H1 (cell line): ENCODE measurements around the gene FBXO30. TPM values are rescaled to one million over a fixed set of nuclear protein-coding genes. Genes with fewer than 3 reads are reported as not detected.

Experiments used
- CTCF ChIA-PET: fragments of 300-600 bp; sonication (Branson Sonifier 250); formaldehyde crosslinking; loops from one replicate; lab custom pipeline; 2021; ENCODE audit not compliant: partially characterized antibody; lab: Charles Lee
- POLR2A ChIA-PET: fragments of 300-600 bp; sonication (Branson Sonifier 250); formaldehyde crosslinking; loops from one replicate; lab custom pipeline; 2021; ENCODE audit warnings: inconsistent platforms; ENCODE audit not compliant: partially characterized antibody; lab: Charles Lee
- DNase-seq, 2 experiments: peaks; one replicate each; pipeline versions ENCODE4 v3.0.0 to v3.0.0-alpha.2; 2010 to 2022; ENCODE audit warnings: low spot score in 2 of 2, low read depth in 1 of 2, mixed read lengths in 1 of 2
- FAIRE-seq: peaks from 2 replicates; lab custom pipeline; 2011; peaks lifted over from hg19 to GRCh38; lab: Jason Lieb, UNC
- H2AFZ ChIP-seq: 2 replicates; pipeline ENCODE4 v1.8.1; 2012; ENCODE audit warnings: low read length, inconsistent platforms
- H2AK5ac ChIP-seq: 2 replicates; pipeline ENCODE4 v1.6.1; 2013; ENCODE audit warnings: low read depth, low read length
- H2BK120ac ChIP-seq: replicated peaks from 2 replicates; pipeline ENCODE3; 2013; ENCODE audit warnings: low read depth, low read length, inconsistent platforms
- H2BK12ac ChIP-seq: 2 replicates; pipeline ENCODE4 v1.6.1; 2013; ENCODE audit warnings: low read depth, low read length
- H2BK15ac ChIP-seq: 2 replicates; pipeline ENCODE4 v1.6.1; 2013; ENCODE audit warnings: low read length
- H2BK20ac ChIP-seq: 2 replicates; pipeline ENCODE4 v1.6.1; 2013; ENCODE audit warnings: low read length
- H2BK5ac ChIP-seq: 2 replicates; pipeline ENCODE4 v1.6.1; 2013; ENCODE audit warnings: low read depth, low read length
- H3K14ac ChIP-seq: 2 replicates; pipeline ENCODE4 v1.6.1; 2013; ENCODE audit warnings: inconsistent platforms; ENCODE audit not compliant: insufficient read length
- H3K18ac ChIP-seq: 2 replicates; pipeline ENCODE4 v1.6.1; 2013; ENCODE audit warnings: low read length; ENCODE audit errors: extremely low read depth
- H3K23ac ChIP-seq: 2 replicates; pipeline ENCODE4 v1.6.1; 2013; ENCODE audit warnings: inconsistent platforms; ENCODE audit not compliant: insufficient read length
- H3K23me2 ChIP-seq: 2 replicates; pipeline ENCODE4 v1.6.1; 2013; ENCODE audit warnings: low read depth, low read length
- H3K27ac ChIP-seq: 2 replicates; pipeline ENCODE4 v1.6.1; 2011; ENCODE audit warnings: low read depth, low read length, inconsistent platforms
- H3K27me3 ChIP-seq, 4 experiments: replicated peaks in 1 of 4; 1 replicate in 1 of 4; 2 replicates in 3 of 4; pipeline versions ENCODE4 v1.6.1 to v1.8.1; 2011 to 2013; ENCODE audit warnings: low read length in 3 of 4, mild to moderate bottlenecking in 3 of 4, inconsistent platforms in 2 of 4, mixed read lengths in 2 of 4, moderate library complexity in 1 of 4; ENCODE audit not compliant: control insufficient read depth in 3 of 4, insufficient read depth in 3 of 4; ENCODE audit errors: extremely low read depth in 1 of 4
- H3K36me3 ChIP-seq, 4 experiments: 2 replicates each; pipeline versions ENCODE4 v1.6.1 to v1.8.1; 2011 to 2013; ENCODE audit warnings: mild to moderate bottlenecking in 4 of 4, low read length in 3 of 4, moderate library complexity in 2 of 4, control low read depth in 1 of 4, inconsistent platforms in 1 of 4; ENCODE audit not compliant: insufficient read depth in 4 of 4, control insufficient read depth in 2 of 4
- H3K4ac ChIP-seq: replicated peaks from 2 replicates; pipeline ENCODE3; 2013; ENCODE audit warnings: low read length, low read depth, mixed read lengths, inconsistent platforms; ENCODE audit not compliant: insufficient read length
- H3K4me1 ChIP-seq, 4 experiments: replicated peaks in 1 of 4; 1 replicate in 1 of 4; 2 replicates in 3 of 4; pipeline versions ENCODE4 v1.6.1 to v1.8.1; 2011 to 2013; ENCODE audit warnings: low read length in 3 of 4, inconsistent platforms in 2 of 4, mixed read lengths in 1 of 4; ENCODE audit not compliant: insufficient read depth in 4 of 4, control insufficient read depth in 3 of 4
- H3K4me2 ChIP-seq, 2 experiments: 2 replicates each; pipeline versions ENCODE4 v1.6.1 to v1.8.1; 2011 to 2013; ENCODE audit warnings: low read depth in 2 of 2, low read length in 2 of 2, control low read depth in 1 of 2, inconsistent platforms in 1 of 2, mild to moderate bottlenecking in 1 of 2; ENCODE audit not compliant: insufficient read depth in 1 of 2
- H3K4me3 ChIP-seq, 4 experiments: fragments of 200-600, 300-600 bp in 1 of 4; sonication (generic), shearing (Covaris generic), sonication (Bioruptor Twin) in 1 of 4; 2 replicates each; pipeline versions ENCODE4 v1.5.1 to v1.8.1; 2011 to 2016; ENCODE audit warnings: low read length in 4 of 4, low read depth in 3 of 4, control low read depth in 2 of 4, inconsistent platforms in 2 of 4, mild to moderate bottlenecking in 2 of 4, mixed read lengths in 1 of 4, moderate library complexity in 1 of 4; ENCODE audit not compliant: insufficient read depth in 2 of 4; ENCODE audit errors: extremely low read depth in 1 of 4
- H3K56ac ChIP-seq: replicated peaks from 2 replicates; pipeline ENCODE3; 2013; ENCODE audit warnings: low read depth, mild to moderate bottlenecking, mixed read lengths, low read length, inconsistent platforms; ENCODE audit not compliant: insufficient read length
- H3K79me1 ChIP-seq: 2 replicates; pipeline ENCODE4 v1.6.1; 2013; ENCODE audit warnings: low read depth, low read length, control low read depth
- H3K79me2 ChIP-seq, 2 experiments: 2 replicates each; pipeline versions ENCODE4 v1.6.1 to v1.8.1; 2012 to 2013; ENCODE audit warnings: low read length in 2 of 2, mild to moderate bottlenecking in 2 of 2, inconsistent platforms in 1 of 2; ENCODE audit not compliant: insufficient read depth in 2 of 2, control insufficient read depth in 1 of 2
- H3K9ac ChIP-seq, 4 experiments: replicated peaks in 1 of 4; 1 replicate in 1 of 4; 2 replicates in 3 of 4; pipeline versions ENCODE4 v1.6.1 to v1.8.1; 2011 to 2013; ENCODE audit warnings: low read depth in 3 of 4, low read length in 3 of 4, control low read depth in 2 of 4, mild to moderate bottlenecking in 2 of 4, moderate library complexity in 2 of 4, inconsistent platforms in 1 of 4; ENCODE audit errors: extremely low read depth in 1 of 4
- H3K9me3 ChIP-seq, 2 experiments: 2 replicates each; pipeline versions ENCODE4 v1.6.1 to v1.8.1; 2012 to 2013; ENCODE audit warnings: mild to moderate bottlenecking in 2 of 2, moderate library complexity in 2 of 2, control low read depth in 1 of 2, inconsistent platforms in 1 of 2, low read depth in 1 of 2, low read length in 1 of 2, mixed read lengths in 1 of 2; ENCODE audit not compliant: insufficient read depth in 2 of 2
- H4K20me1 ChIP-seq, 2 experiments: replicated peaks in 1 of 2; 2 replicates each; pipeline versions ENCODE3 to v1.8.1; 2011 to 2013; ENCODE audit warnings: inconsistent platforms in 2 of 2, low read length in 2 of 2, mild to moderate bottlenecking in 1 of 2; ENCODE audit not compliant: insufficient read depth in 2 of 2, control insufficient read depth in 1 of 2
- H4K5ac ChIP-seq: 2 replicates; pipeline ENCODE4 v1.6.1; 2013; ENCODE audit warnings: low read length, low read depth, mixed read lengths, inconsistent platforms; ENCODE audit not compliant: insufficient read length
- H4K8ac ChIP-seq: 2 replicates; pipeline ENCODE4 v1.8.0; 2013; ENCODE audit warnings: mild to moderate bottlenecking, moderate library complexity, low read length, inconsistent platforms; ENCODE audit not compliant: insufficient read depth; ENCODE audit errors: extremely low read depth
- H4K91ac ChIP-seq: replicated peaks from 2 replicates; pipeline ENCODE3; 2013; ENCODE audit warnings: low read length, mixed read lengths, inconsistent platforms; ENCODE audit not compliant: insufficient read length
- CHD1 ChIP-seq: IDR thresholded peaks from 2 replicates; pipeline ENCODE4 v1.6.1; 2012; ENCODE audit warnings: low read depth, low read length, improper control_type of control experiment
- CTCF ChIP-seq, 3 experiments: IDR thresholded peaks; 1 replicate in 2 of 3; 2 replicates in 1 of 3; pipeline versions ENCODE4 v1.5.1 to v1.6.1; 2011; ENCODE audit warnings: low read length in 3 of 3, mild to moderate bottlenecking in 3 of 3, inconsistent platforms in 2 of 3, low read depth in 1 of 3, moderate library complexity in 1 of 3; ENCODE audit not compliant: insufficient read depth in 1 of 3; ENCODE audit errors: control extremely low read depth in 1 of 3
- KDM4A ChIP-seq: IDR thresholded peaks from one replicate; pipeline ENCODE4 v1.7.1; 2012; ENCODE audit warnings: low read depth, mild to moderate bottlenecking, moderate library complexity, low read length, inconsistent platforms; ENCODE audit not compliant: severe bottlenecking
- POU5F1 ChIP-seq: IDR thresholded peaks from 2 replicates; pipeline ENCODE4 v1.6.1; 2011; ENCODE audit warnings: low read depth, mild to moderate bottlenecking, low read length, moderate library complexity
- TAF1 ChIP-seq: IDR thresholded peaks from 2 replicates; pipeline ENCODE4 v1.6.1; 2011; ENCODE audit warnings: mild to moderate bottlenecking, low read depth, low read length
- TCF12 ChIP-seq: IDR thresholded peaks from 2 replicates; pipeline ENCODE4 v1.6.1; 2011; ENCODE audit warnings: low read depth, mild to moderate bottlenecking, low read length
- WGBS, 2 experiments: shearing (Covaris generic) in 1 of 2; methylation state at CpG; one replicate each; pipeline versions ENCODE4 v1.1.6 to v1.1.7; 2013 to 2015; ENCODE audit warnings: low lambda C conversion rate in 2 of 2, mixed read lengths in 2 of 2, inconsistent platforms in 1 of 2, low coverage in 1 of 2, missing lambda C conversion rate in 1 of 2; ENCODE audit not compliant: insufficient replicate concordance in 2 of 2, insufficient coverage in 1 of 2, insufficient read length in 1 of 2; ENCODE audit errors: extremely low coverage in 1 of 2, missing lambda C conversion rate in 1 of 2; 5-methylcytosine and 5-hydroxymethylcytosine counted together
- polyA plus RNA-seq, 7 experiments: library from polyadenylated mRNA; depleted of rRNA in 3 of 7; stranded (reverse) in 5 of 7; unstranded in 2 of 7; fragments of >200 nt in 5 of 7; fragments of 200-250 nt in 2 of 7; gene quantifications; 1 replicate in 5 of 7; 2 replicates in 1 of 7; 4 replicates in 1 of 7; pipeline versions ENCODE4 v1.2.1 to v1.2.3, GENCODE V29; 2011 to 2013; ENCODE audit warnings: missing spikeins in 2 of 7, mixed read lengths in 2 of 7
- total RNA-seq: library from RNA; stranded (reverse); fragmentation: NEBNext Ultra II Directional; extraction: Animal tissue kit (Norgen Biotek cat#: 25700); gene quantifications from 2 replicates; pipeline ENCODE4 v1.2.1, GENCODE V29; 2021

The FBXO30 gene
- total and polyA plus RNA-seq, 2 of the 8 experiments (the other 6 are each of a cell fraction or from before 2014, with no cell fraction given) = 3.9 to 18.3 TPM

DNA sequence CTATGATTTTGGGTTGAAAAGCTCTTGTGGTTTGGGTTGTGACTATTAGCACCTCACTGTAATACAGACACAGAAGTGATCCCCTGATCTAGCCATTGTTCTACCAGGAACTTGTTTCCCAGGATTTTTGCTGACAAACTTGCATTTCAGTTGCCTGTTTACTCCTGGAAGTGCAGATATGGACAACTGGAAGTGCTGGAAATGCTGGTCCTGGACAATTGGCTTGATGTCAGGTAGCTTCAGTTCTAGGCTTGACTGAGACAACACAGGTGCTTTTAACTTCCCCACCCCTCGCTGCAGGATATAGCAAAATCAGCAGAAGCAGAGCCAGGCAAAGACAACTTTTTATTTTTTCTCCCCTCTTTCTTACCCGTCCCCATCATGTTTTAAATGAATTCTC, 27.1 kb upstream of the FBXO30 start:
- no peak overlapping the region for H2BK5ac ChIP-seq
- H3K79me1 ChIP-seq = no peaks in the 10 kb centered on the region
- no peak overlapping the region for H3K23ac ChIP-seq
- no peak overlapping the region for H3K18ac ChIP-seq
- H3K9ac ChIP-seq = no peak overlapping the region
- no peak overlapping the region for H3K56ac ChIP-seq
- no peaks in the 10 kb centered on the region for H3K79me2 ChIP-seq
- DNase-seq (no peak), FAIRE-seq (no peak)
- POLR2A ChIA-PET = interaction anchor here (1.8 to 2.0 kb wide), 2 partner anchors 27 to 107 kb away, joined by 5 to 7 read pairs; partner anchors contain the start of genes EPM2A and FBXO30
- no peak for TF ChIP-seq CHD1
- TF ChIP-seq CTCF (IDR thresholded peaks at IDR 0.05; ENCODE audit: control extremely low read depth in 1 of 3, insufficient read depth in 1 of 3, low read depth in 1 of 3, low read length in 3 of 3) = no peak
- no peak for TF ChIP-seq POU5F1
- TF ChIP-seq TCF12 = no peak
- TF ChIP-seq KDM4A = no peak
- TF ChIP-seq TAF1 = no peak
- H3K23me2 ChIP-seq = no peaks in the 10 kb centered on the region
- H3K9me3 ChIP-seq = no peaks in the 10 kb centered on the region
- H4K91ac ChIP-seq = no peak overlapping the region
- peaks cover 0 to 4% (median under 1%) of the 10 kb centered on the region in 4 experiments; a peak in 1 of 7 replicates for H3K4me1 ChIP-seq
- no peak overlapping the region for H3K14ac ChIP-seq
- no peaks in the 10 kb centered on the region for H4K20me1 ChIP-seq
- no peak overlapping the region for H4K8ac ChIP-seq
- no peak overlapping the region for H2BK20ac ChIP-seq
- no peak overlapping the region for H3K4ac ChIP-seq
- no peak overlapping the region for H2AK5ac ChIP-seq
- H2BK12ac ChIP-seq = no peak overlapping the region
- WGBS, 2 experiments = 91% methylated on average over 2 of the region's 2 CpGs; no CpG with 5 or more reads in 1 of the 2 experiments
- CTCF ChIA-PET = interaction anchor here (0.6 to 0.9 kb wide), 2 partner anchors 43 to 170 kb away, joined by 3 read pairs; no protein-coding TSS in a partner anchor
- H3K4me3 ChIP-seq = no peak overlapping the region
- no peak overlapping the region for H4K5ac ChIP-seq
- no peak overlapping the region for H2BK15ac ChIP-seq
- no peak overlapping the region for H3K27ac ChIP-seq
- no peak overlapping the region for H2BK120ac ChIP-seq
- no peaks in the 10 kb centered on the region for H3K27me3 ChIP-seq
- no peak overlapping the region for H3K4me2 ChIP-seq
- H2AFZ ChIP-seq = no peak overlapping the region
- H3K36me3 ChIP-seq = no peaks in the 10 kb centered on the region
